NB4 (cell line): Measurements from ENCODE around the gene RIC8B.

Experiments used
- DNase-seq: peaks from one replicate; pipeline ENCODE4 v3.0.0; 2010; ENCODE audit warnings: low read depth
- H3K4me3 ChIP-seq: one replicate; pipeline ENCODE4 v1.5.1; 2011; ENCODE audit warnings: mild to moderate bottlenecking, low read depth, low read length, moderate library complexity
- MYC ChIP-seq: IDR thresholded peaks from 2 replicates; pipeline ENCODE4 v1.6.1; 2011; ENCODE audit warnings: low read depth, low read length
- POLR2A ChIP-seq: IDR thresholded peaks from 2 replicates; pipeline ENCODE4 v1.6.1; 2011; ENCODE audit warnings: mild to moderate bottlenecking; ENCODE audit not compliant: insufficient read length; ENCODE audit errors: extremely low read depth
- TF ChIP-seq, protein P1 (sequence below): IDR thresholded peaks from 2 replicates; pipeline ENCODE4 v1.6.1; 2011; ENCODE audit warnings: low read depth, low read length
- TF ChIP-seq, protein P2 (sequence below): IDR thresholded peaks from one replicate; pipeline ENCODE4 v1.5.1; 2012; ENCODE audit warnings: low read depth, low read length

The RIC8B gene

DNA sequence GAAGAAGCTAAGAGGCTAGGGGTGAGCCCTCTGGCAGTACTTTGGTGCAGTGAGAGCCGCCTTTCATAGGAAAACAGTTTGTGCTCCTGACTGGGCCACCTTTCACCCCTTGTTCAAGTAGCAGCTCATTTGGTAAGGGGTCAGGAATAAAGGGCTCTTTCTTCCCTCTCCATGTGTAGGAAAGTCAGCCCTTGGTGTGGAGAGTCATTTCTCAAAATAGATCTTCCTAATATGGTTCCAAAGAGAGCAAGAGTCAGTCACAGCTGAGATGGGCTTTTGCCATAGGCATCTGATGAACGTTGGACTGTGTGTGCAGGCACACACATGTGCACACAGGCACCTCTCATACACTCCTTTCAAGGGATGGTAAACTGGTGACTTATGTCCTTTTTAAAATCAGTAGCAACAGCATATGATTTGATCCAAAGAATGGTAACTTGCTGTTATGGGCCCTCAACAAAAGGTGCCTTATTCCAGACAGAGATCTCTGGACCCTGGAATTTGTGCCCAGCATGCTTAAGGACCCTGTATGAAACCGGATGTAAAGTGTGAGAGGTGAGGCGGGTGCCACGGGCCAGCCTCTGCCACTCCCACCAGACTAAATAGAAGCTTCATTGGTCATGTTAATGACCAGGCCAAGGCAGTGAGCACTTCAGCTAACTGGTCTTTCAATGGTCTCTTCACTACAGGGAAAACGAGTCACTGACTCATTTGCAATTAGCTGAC is 16.7 kb upstream of the RIC8B start:
- no peak overlapping the region for H3K4me3 ChIP-seq
- TF ChIP-seq POLR2A, result no peak
- TF ChIP-seq, protein P1, sequence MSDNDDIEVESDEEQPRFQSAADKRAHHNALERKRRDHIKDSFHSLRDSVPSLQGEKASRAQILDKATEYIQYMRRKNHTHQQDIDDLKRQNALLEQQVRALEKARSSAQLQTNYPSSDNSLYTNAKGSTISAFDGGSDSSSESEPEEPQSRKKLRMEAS, result no peak
- TF ChIP-seq MYC, result no peak
- TF ChIP-seq, protein P2, sequence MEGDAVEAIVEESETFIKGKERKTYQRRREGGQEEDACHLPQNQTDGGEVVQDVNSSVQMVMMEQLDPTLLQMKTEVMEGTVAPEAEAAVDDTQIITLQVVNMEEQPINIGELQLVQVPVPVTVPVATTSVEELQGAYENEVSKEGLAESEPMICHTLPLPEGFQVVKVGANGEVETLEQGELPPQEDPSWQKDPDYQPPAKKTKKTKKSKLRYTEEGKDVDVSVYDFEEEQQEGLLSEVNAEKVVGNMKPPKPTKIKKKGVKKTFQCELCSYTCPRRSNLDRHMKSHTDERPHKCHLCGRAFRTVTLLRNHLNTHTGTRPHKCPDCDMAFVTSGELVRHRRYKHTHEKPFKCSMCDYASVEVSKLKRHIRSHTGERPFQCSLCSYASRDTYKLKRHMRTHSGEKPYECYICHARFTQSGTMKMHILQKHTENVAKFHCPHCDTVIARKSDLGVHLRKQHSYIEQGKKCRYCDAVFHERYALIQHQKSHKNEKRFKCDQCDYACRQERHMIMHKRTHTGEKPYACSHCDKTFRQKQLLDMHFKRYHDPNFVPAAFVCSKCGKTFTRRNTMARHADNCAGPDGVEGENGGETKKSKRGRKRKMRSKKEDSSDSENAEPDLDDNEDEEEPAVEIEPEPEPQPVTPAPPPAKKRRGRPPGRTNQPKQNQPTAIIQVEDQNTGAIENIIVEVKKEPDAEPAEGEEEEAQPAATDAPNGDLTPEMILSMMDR, result no peak
- no peak for DNase-seq

DNA sequence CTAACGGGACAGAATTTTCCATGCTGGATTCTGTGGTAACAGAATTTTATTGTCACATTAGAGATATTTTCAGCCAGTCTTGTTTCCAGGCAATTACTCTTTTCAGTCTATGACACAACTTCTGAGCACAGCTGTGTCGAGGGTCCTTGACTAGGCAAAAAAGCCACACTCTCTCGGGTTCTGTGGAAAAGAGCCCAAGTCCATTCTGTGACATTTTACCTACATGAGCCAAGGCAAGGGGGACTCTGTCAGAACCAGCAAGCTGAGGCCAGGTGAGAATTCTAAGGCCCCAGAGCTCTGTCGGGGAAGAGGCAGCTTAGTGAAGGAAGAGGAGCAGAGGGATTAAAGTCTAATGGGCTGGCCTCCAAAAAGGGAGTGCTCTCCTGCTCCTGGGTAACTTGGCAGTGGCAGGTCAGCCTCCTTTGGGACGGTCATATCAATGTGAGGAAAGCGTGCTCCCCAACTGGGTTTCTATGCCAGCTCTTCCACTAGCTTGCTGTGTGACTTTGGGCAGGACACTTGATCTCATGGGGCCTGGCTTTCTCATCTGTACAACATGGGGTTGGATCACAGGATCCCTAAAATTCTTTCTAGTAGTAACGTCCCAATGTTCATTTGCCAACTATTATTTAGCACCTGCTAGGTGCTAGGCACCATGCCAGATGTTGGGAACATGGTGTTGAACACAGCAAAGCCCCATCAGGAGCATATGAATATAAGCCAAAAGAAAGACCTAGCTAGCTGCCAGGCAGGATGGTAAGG is 16.0 kb upstream of the RIC8B start:
- TF ChIP-seq, protein P1, result no peak
- no peak overlapping the region for H3K4me3 ChIP-seq
- no peak for DNase-seq

DNA sequence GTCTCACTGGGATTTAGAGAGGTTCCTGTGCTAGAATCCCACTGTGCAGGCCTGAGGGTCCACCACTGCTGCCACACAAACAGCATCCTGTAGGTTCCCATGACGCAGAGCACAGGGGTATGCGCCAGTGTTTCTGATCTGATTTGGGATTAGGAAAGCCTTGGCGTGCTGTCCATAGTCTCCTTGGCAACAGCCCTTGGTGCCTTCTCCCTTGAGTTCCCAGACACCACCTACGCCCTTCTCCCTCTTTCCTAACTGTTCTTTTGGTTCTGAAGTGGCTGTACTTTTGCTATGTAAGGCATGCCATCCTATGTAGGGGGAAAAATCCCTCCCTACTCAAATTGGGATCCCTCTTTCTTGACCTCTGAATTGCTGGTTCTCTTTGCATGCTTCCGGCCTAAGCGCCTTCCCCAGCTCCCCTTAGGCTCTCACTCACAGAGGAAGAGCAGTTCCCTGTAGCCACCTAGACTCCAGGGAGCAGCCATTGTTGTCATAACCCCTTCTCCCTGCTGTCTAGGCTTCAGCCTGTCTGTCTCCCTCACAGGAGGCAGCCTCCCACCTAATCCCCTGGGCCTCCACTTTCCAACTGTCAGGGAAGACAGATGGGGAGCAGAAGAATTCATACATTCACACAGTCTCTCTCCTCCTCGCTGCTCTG is 14.8 kb upstream of the RIC8B start:
- peak overlapping the region; percentile 14 for H3K4me3 ChIP-seq
- DNase-seq, result no peak
- TF ChIP-seq MYC (no peak), POLR2A (no peak)
- TF ChIP-seq, protein P1, result no peak
- TF ChIP-seq, protein P2, result no peak

DNA sequence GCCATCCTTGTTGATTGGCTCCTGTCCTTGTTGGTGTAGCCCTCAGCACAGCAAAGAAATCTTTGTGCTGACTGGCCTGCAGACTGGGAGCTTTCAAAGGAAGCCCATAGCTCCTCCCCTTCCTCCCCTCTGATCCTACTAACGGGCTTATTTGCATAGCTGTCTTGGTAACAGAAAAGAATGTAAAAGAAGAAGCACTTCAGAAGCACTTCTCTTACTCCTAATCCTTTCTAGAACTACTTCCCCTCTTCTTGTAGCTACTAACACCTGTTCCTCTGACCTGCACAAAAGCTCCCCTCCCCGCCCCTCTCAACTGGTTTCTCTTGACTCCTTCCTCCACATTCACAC is 14.3 kb upstream of the RIC8B start:
- H3K4me3 ChIP-seq, result peak overlapping the region; percentile 14
- TF ChIP-seq, protein P1, result no peak
- TF ChIP-seq POLR2A, result peak; percentile 25

DNA sequence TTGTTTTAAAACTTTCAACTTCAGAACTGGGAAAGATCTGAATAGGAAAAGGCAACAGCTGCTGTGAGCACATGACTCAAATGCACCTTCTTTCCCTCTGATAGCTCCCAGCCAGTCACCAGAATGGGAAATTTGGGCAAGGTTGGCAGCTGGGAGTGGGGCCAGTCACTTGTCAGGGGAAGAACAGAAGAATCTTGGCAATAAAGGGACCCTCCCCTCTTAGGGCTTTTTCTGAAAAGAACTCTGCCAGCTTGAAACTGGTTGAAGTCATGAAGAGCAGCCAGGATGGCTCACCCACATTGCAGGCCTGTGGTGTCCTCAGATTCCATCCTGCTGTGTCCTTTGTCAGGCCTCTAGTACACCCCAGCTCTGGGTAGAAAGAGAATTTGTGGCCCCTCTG is 10.3 kb upstream of the RIC8B start:
- no peak for DNase-seq
- no peak overlapping the region for H3K4me3 ChIP-seq
- TF ChIP-seq MYC (no peak), POLR2A (no peak)
- TF ChIP-seq, protein P1, result no peak
- TF ChIP-seq, protein P2, result no peak

More for the DNA sequence above, 14.3 kb upstream of the RIC8B start:
- peak; percentile 77 for DNase-seq

DNA sequence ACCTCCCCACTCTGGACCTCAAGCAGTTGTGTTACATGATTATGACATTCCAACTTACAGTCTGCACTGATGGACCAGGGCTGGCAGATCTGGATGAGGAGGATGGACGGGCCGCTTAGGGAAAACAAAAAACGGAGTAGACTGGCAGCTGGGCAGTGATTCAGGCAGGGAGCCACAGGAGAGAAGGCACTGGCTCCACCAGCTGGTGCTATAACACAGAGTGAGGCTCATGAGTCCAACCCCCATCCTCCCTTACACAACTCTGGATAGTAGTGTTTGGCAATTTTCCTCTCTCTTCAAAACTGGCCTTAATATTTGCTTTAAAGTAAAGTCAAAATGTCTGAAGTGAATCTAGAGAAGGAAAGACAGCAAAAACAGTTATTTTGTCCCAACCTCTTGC is 9.7 kb upstream of the RIC8B start:
- no peak overlapping the region for H3K4me3 ChIP-seq
- DNase-seq, result peak; percentile 19
- TF ChIP-seq MYC (no peak), POLR2A (no peak)
- TF ChIP-seq, protein P2, result no peak
- TF ChIP-seq, protein P1, result no peak
